Measurements from ENCODE around the gene SGCA.

DNA sequence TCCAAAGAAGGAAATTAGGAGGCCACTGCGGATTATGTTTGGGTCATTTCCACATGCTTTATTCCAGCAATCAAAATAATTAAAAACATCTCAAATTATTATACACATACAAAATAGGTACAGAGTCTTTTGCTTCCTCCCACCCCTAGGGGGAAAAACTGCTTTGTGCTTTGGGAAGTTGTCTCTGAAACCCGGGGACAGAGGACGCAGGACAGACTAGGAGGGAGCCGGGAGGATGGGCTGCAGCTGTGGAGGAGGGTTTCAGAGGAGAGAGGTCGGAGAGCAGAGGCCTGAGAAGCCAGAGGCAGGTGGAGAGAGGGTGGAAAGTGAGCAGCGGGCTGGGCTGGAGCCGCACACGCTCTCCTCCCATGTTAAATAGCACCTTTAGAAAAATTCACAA is 18.3 kb downstream of the SGCA start:
- TF ChIP-seq, protein P1, sequence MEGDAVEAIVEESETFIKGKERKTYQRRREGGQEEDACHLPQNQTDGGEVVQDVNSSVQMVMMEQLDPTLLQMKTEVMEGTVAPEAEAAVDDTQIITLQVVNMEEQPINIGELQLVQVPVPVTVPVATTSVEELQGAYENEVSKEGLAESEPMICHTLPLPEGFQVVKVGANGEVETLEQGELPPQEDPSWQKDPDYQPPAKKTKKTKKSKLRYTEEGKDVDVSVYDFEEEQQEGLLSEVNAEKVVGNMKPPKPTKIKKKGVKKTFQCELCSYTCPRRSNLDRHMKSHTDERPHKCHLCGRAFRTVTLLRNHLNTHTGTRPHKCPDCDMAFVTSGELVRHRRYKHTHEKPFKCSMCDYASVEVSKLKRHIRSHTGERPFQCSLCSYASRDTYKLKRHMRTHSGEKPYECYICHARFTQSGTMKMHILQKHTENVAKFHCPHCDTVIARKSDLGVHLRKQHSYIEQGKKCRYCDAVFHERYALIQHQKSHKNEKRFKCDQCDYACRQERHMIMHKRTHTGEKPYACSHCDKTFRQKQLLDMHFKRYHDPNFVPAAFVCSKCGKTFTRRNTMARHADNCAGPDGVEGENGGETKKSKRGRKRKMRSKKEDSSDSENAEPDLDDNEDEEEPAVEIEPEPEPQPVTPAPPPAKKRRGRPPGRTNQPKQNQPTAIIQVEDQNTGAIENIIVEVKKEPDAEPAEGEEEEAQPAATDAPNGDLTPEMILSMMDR (IDR thresholded peaks at IDR 0.05; ENCODE audit: poor library complexity, severe bottlenecking): no peak
- no peak for TF ChIP-seq SMC3 (conservative IDR thresholded peaks at IDR 0.05; ENCODE audit: poor library complexity)
